Measurements from ENCODE around the gene RPS27. TPM values are rescaled to one million over a fixed set of nuclear protein-coding genes. Genes with fewer than 3 reads are reported as not detected.
"Not testable (repeated sequence)": the region's sequence is repeated elsewhere in the genome, so short reads cannot be mapped to it uniquely, and the experiment has no call there.

Gene RPS27
- total RNA-seq, 4 donors from 2014 or later = 2,032 to 3,294 (median 2,297) TPM

DNA sequence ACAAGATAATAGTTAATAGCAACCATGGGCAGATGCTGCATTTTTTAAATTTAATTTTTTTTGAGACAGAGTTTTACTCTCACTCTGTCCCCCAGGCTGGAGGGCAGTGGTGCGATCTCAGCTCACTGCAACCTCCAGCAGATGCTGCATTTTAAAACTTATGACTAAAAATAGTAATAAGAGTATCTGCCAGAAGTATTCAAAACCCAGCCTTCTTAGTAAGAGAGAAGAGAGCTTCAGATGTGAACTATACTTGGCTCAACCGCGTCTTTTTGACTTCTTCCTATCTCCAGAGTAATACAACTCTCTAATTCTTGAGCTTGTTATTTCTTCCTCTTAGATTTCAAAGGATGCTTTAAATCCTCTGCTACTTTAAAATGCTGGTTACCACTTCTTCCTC is 4.6 kb downstream of the RPS27 start:
- peaks cover 19 to 20% of the 10 kb centered on the region in 2 donors for H3K4me1 ChIP-seq
- 91 to 94% methylated on average over 3 of the region's 3 CpGs for WGBS, 2 donors
- H3K36me3 ChIP-seq = peaks cover 29 to 30% of the 10 kb centered on the region in 2 donors
- TF ChIP-seq, protein P1, sequence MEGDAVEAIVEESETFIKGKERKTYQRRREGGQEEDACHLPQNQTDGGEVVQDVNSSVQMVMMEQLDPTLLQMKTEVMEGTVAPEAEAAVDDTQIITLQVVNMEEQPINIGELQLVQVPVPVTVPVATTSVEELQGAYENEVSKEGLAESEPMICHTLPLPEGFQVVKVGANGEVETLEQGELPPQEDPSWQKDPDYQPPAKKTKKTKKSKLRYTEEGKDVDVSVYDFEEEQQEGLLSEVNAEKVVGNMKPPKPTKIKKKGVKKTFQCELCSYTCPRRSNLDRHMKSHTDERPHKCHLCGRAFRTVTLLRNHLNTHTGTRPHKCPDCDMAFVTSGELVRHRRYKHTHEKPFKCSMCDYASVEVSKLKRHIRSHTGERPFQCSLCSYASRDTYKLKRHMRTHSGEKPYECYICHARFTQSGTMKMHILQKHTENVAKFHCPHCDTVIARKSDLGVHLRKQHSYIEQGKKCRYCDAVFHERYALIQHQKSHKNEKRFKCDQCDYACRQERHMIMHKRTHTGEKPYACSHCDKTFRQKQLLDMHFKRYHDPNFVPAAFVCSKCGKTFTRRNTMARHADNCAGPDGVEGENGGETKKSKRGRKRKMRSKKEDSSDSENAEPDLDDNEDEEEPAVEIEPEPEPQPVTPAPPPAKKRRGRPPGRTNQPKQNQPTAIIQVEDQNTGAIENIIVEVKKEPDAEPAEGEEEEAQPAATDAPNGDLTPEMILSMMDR (IDR thresholded peaks at IDR 0.05) = no peak
- no peak for TF ChIP-seq POLR2A (IDR thresholded peaks at IDR 0.05)
- H3K27me3 ChIP-seq = no peaks in the 10 kb centered on the region
- DNase-seq = no peak
- intact Hi-C loops (cut with DNase I) = no loop called here
- H3K4me3 ChIP-seq (replicated peaks in 1 of 3) = no peak overlapping the region
- no peaks in the 10 kb centered on the region for H3K9me3 ChIP-seq
- no peak overlapping the region for H3K27ac ChIP-seq

DNA sequence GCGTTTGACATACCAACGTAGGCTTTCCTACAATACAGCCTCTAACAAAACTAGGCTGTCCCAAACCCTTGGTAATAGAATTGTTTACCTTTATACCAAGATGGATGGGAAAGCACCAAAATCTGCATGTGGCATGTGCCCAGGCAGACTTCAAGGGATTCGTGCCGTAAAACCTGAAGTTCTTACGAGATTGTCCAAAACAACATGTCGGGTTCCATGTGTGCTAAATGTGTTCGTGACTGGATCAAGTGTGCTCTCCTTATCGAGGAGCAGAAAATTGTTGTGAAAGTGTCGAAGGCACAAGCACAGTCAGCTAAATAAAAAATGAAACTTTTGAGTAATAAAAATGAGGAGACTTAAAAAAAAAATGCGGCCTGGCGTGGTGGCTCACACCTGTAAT is 5.1 kb downstream of the RPS27 start:
- DNase-seq = no peak
- Histone ChIP-seq H3K27ac (no peak overlapping the region), H3K36me3 (peaks cover 29 to 30% of the 10 kb centered on the region in 2 donors), H3K27me3 (no peaks in the 10 kb centered on the region), H3K4me3 (replicated peaks in 1 of 3) (no peak overlapping the region), H3K4me1 (peaks cover 19% of the 10 kb centered on the region in 2 donors), H3K9me3 (no peaks in the 10 kb centered on the region)
- intact Hi-C loops (cut with DNase I) = no loop called here
- 96 to 97% methylated on average over 11 of the region's 11 CpGs for WGBS, 2 donors
- TF ChIP-seq POLR2A (IDR thresholded peaks at IDR 0.05) = no peak
- TF ChIP-seq, protein P1 (IDR thresholded peaks at IDR 0.05) = no peak

DNA sequence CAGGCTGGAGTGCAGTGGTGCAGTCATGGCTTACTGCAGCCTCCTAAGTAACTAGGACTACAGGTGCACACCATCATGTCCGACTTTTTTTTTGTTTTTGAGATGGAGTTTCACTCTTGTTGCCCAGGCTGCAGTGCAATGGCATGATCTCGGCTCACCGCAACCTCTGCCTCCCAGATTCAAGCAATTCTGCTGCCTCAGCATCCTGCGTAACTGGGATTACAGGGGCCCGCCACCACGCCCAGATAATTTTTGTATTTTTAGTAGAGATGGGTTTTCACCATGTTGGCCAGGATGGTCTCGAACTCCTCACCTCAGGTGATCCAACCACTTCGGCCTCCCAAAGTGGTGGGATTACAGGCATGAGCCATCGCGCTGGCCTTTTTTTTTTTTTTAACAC is 6.3 kb downstream of the RPS27 start:
- intact Hi-C loops (cut with DNase I); H3K27me3 ChIP-seq; DNase-seq; H3K9me3 ChIP-seq; H3K4me3 ChIP-seq (replicated peaks in 1 of 3); H3K27ac ChIP-seq: not testable (repeated sequence)
- peaks cover 21 to 27% of the 10 kb centered on the region in 2 donors for H3K36me3 ChIP-seq
- H3K4me1 ChIP-seq = peaks cover 11 to 13% of the 10 kb centered on the region in 2 donors
- WGBS, 2 donors = 95 to 96% methylated on average over 10 of the region's 10 CpGs

DNA sequence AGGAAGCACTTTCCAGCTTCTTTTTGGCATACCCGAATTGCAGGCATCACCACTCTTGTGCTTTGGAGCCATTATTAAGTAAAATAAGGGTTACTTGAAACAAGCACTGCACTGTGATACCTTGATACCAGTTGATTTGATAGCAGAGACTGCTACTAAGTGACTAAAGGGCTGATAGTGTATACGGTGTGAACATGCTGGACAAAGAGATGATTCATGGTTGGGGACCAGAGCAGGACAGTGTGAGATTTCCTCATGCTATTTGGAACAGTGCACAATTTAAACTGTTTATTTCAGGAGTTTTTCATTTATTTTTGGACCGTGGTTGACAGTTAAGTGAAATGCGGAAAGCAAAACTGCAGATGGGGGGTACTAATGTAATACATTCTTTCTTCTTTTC is 9.9 kb downstream of the RPS27 start:
- Histone ChIP-seq H3K9me3 (no peaks in the 10 kb centered on the region), H3K27me3 (no peaks in the 10 kb centered on the region), H3K4me3 (replicated peaks in 1 of 3) (no peak overlapping the region), H3K27ac (no peak overlapping the region), H3K36me3 (peaks cover 0 to under 1% of the 10 kb centered on the region in 2 donors), H3K4me1 (no peaks in the 10 kb centered on the region)
- WGBS, 2 donors = 79 to 86% methylated on average over 4 of the region's 4 CpGs
- no peak for TF ChIP-seq POLR2A (IDR thresholded peaks at IDR 0.05)
- TF ChIP-seq, protein P1 (IDR thresholded peaks at IDR 0.05) = no peak
- intact Hi-C loops (cut with DNase I) = no loop called here
- no peak for DNase-seq

DNA sequence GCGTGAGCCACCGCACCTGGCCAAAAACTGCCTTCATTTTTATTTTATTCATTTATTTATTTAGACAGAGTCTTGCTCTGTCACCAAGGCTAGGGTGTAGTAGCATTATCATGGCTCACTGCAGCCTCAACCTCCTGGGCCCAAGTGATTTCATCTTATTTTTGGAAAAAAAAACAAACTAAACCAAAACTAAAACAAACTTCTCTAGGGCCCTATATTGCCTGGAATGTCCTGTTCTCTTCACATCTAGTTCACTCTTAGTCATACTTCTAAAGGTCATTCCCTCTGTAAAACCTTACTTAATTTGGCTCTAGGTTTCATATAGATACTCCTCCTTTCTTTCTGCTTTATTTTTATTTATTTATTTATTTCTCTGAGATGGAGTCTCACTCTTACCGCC is 15.6 kb downstream of the RPS27 start:
- Histone ChIP-seq H3K4me1 (no peaks in the 10 kb centered on the region), H3K9me3 (no peaks in the 10 kb centered on the region), H3K36me3 (no peaks in the 10 kb centered on the region), H3K27me3 (no peaks in the 10 kb centered on the region), H3K27ac (peak overlapping the region in 1 of 3 donors; percentile 36), H3K4me3 (replicated peaks in 1 of 3) (no peak overlapping the region)
- no peak for TF ChIP-seq POLR2A (IDR thresholded peaks at IDR 0.05)
- TF ChIP-seq, protein P1 (IDR thresholded peaks at IDR 0.05) = no peak
- 92 to 97% methylated on average over 3 of the region's 3 CpGs for WGBS, 2 donors
- DNase-seq = no peak
- intact Hi-C loops (cut with DNase I) = no loop called here

DNA sequence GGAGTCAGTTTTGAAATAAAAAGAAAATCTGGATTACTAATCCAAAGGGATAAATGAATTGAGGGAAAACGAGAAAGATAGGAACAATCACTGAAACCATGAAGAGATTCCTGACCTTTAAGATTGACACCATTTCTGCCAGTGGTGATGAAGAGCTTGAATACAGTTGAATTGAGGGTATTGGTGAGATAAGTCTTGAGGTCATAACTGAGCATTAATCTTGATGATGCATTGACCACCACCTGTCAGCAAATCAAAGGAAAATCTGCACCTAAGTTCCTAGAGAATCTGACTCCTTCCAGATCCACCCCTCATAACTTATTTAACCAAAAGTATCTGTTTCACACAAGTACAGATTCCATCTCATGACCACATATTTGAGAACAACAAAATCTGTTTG is 21.6 kb downstream of the RPS27 start:
- Histone ChIP-seq H3K4me3 (replicated peaks in 1 of 3) (no peak overlapping the region), H3K27ac (no peak overlapping the region), H3K9me3 (no peaks in the 10 kb centered on the region), H3K36me3 (no peaks in the 10 kb centered on the region), H3K27me3 (no peaks in the 10 kb centered on the region), H3K4me1 (no peaks in the 10 kb centered on the region)
- no peak for DNase-seq
- intact Hi-C loops (cut with DNase I) = no loop called here
- TF ChIP-seq, protein P1 (IDR thresholded peaks at IDR 0.05) = no peak
- no peak for TF ChIP-seq POLR2A (IDR thresholded peaks at IDR 0.05)
- 87 to 90% methylated on average over 1 of the region's 1 CpG for WGBS, 2 donors

DNA sequence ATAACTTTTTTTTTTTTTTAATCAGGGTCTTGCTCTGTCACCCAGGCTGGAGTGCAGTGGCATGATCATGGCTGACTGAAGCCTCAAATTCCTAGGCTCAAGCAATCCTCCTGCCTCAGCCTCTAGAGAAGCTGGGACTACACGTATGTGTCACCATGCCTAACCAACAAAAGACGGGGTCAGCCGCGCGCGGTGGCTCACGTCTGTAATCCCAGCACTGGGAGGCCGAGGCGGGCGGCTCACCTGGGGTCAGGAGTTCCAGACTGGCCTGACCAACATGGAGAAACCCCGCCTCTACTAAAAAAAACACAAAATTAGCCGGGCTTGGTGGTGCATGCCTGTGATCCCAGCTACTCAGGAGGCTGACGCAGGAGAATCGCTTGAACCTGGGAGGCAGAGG is 22.0 kb downstream of the RPS27 start:
- H3K4me1 ChIP-seq; H3K4me3 ChIP-seq (replicated peaks in 1 of 3); H3K9me3 ChIP-seq; H3K36me3 ChIP-seq; DNase-seq; intact Hi-C loops (cut with DNase I); H3K27me3 ChIP-seq; H3K27ac ChIP-seq: not testable (repeated sequence)
- 92 to 93% methylated on average over 13 to 14 of the region's 14 CpGs for WGBS, 2 donors

Measured in thyroid gland (tissue), 4 donors.